Smooth muscle cell (in vitro differentiated cells): ENCODE results near the gene LGALS7. TPM values are rescaled to one million over a fixed set of nuclear protein-coding genes. Genes with fewer than 3 reads are reported as not detected.
"Not testable (repeated sequence)": the region's sequence is repeated elsewhere in the genome, so short reads cannot be mapped to it uniquely, and the experiment has no call there.

Experiments used
- DNase-seq: peaks from one replicate; lab custom pipeline; 2025; ENCODE audit not compliant: unreplicated experiment; lab: John Stamatoyannopoulos, UW
- H2AFZ ChIP-seq: fragments of 200-600 bp; sonication (generic); 2 replicates; pipeline ENCODE4 v1.6.0; 2016; ENCODE audit warnings: antibody characterized with exemption, low read depth, mild to moderate bottlenecking
- H3F3A ChIP-seq: fragments of 200-600 bp; sonication (generic); 2 replicates; pipeline ENCODE4 v1.6.0; 2017; ENCODE audit warnings: antibody characterized with exemption, low read depth
- H3K27ac ChIP-seq: fragments of 200-600 bp; sonication (generic); 2 replicates; pipeline ENCODE4 v1.5.1; 2016; ENCODE audit warnings: low read depth, mild to moderate bottlenecking
- H3K27me3 ChIP-seq: fragments of 200-600 bp; sonication (generic); 2 replicates; pipeline ENCODE4 v1.6.1; 2016; ENCODE audit warnings: low read depth, mild to moderate bottlenecking
- H3K36me3 ChIP-seq: fragments of 200-600 bp; sonication (generic); 2 replicates; pipeline ENCODE4 v1.5.1; 2016; ENCODE audit warnings: low read depth
- H3K4me1 ChIP-seq: fragments of 200-600 bp; sonication (generic); 2 replicates; pipeline ENCODE4 v1.5.1; 2016; ENCODE audit warnings: low read depth
- H3K4me2 ChIP-seq: fragments of 200-600 bp; sonication (generic); 2 replicates; pipeline ENCODE4 v1.6.0; 2016; ENCODE audit warnings: mild to moderate bottlenecking
- H3K4me3 ChIP-seq: fragments of 200-600 bp; sonication (generic); 2 replicates; pipeline ENCODE4 v1.5.1; 2016; ENCODE audit warnings: mild to moderate bottlenecking
- H3K79me2 ChIP-seq: fragments of 200-600 bp; sonication (generic); 2 replicates; pipeline ENCODE4 v1.6.0; 2016; ENCODE audit warnings: low read depth, mild to moderate bottlenecking
- H3K9ac ChIP-seq: fragments of 200-600 bp; sonication (generic); 2 replicates; pipeline ENCODE4 v1.6.0; 2016; ENCODE audit warnings: low read depth
- H3K9me3 ChIP-seq: fragments of 200-600 bp; sonication (generic); replicated peaks from 2 replicates; pipeline ENCODE4 v1.5.1; 2016; ENCODE audit warnings: low read depth
- H4K20me1 ChIP-seq: fragments of 200-600 bp; sonication (generic); 2 replicates; pipeline ENCODE4 v1.6.0; 2016; ENCODE audit warnings: low read depth
- CTCF ChIP-seq: fragments of 200-600 bp; sonication (generic); IDR thresholded peaks from 2 replicates; pipeline ENCODE4 v1.5.1; 2017; ENCODE audit warnings: borderline replicate concordance, mild to moderate bottlenecking, antibody characterized with exemption; ENCODE audit not compliant: insufficient read depth, poor library complexity, severe bottlenecking
- WGBS: methylation state at CpG from one replicate; pipeline ENCODE4 v1.1.7; 2016; ENCODE audit warnings: low lambda C conversion rate; 5-methylcytosine and 5-hydroxymethylcytosine counted together
- polyA plus RNA-seq: library from polyadenylated mRNA; unstranded; fragments of >200 nt; fragmentation: Nextera tagmentation; extraction: Ambion mirVana; gene quantifications from 2 replicates; pipeline ENCODE4 v1.2.1, GENCODE V29; 2016
- total RNA-seq: library from RNA; depleted of rRNA; stranded (reverse); fragments of >200 nt; gene quantifications from 2 replicates; pipeline ENCODE4 v1.2.3, GENCODE V29; 2014

Gene LGALS7
- total and polyA plus RNA-seq, 2 experiments from 2014 or later: not detected

- 84% methylated on average over 10 of the region's 10 CpGs for WGBS
- no peak overlapping the region for H3K4me3 ChIP-seq
- no peaks in the 10 kb centered on the region for H3K4me1 ChIP-seq
- no peaks in the 10 kb centered on the region for H3K79me2 ChIP-seq
- no peak overlapping the region for H3K9ac ChIP-seq
- no peaks in the 10 kb centered on the region for H3F3A ChIP-seq
- H3K27me3 ChIP-seq: no peaks in the 10 kb centered on the region
- DNase-seq: no peak
- peak overlapping the region; percentile 66 for H3K27ac ChIP-seq
- H3K4me2 ChIP-seq: no peak overlapping the region
- H2AFZ ChIP-seq: no peak overlapping the region
- H3K9me3 ChIP-seq: no peaks in the 10 kb centered on the region
- no peak for TF ChIP-seq CTCF
- H3K36me3 ChIP-seq: no peaks in the 10 kb centered on the region
- H4K20me1 ChIP-seq: no peaks in the 10 kb centered on the region
These were observed 25.8 kb upstream of the LGALS7 start for GRCh38 chr19:38799104-38799503.

- H3K4me1 ChIP-seq, H2AFZ ChIP-seq: not testable (repeated sequence)
- 93% methylated on average over 3 of the region's 33 CpGs for WGBS
These were observed 24.5 kb upstream of the LGALS7 start for GRCh38 chr19:38797781-38798180.

GRCh38 chr19:38796154-38796553, 22.8 kb upstream of the LGALS7 start:
- Histone ChIP-seq H3K4me3 (no peak overlapping the region), H3K36me3 (no peaks in the 10 kb centered on the region), H3K79me2 (no peaks in the 10 kb centered on the region), H3K27me3 (no peaks in the 10 kb centered on the region), H3K4me1 (no peaks in the 10 kb centered on the region), H3K4me2 (no peak overlapping the region), H4K20me1 (no peaks in the 10 kb centered on the region), H3K27ac (no peak overlapping the region), H3F3A (no peaks in the 10 kb centered on the region), H3K9ac (no peak overlapping the region), H2AFZ (no peak overlapping the region), H3K9me3 (no peaks in the 10 kb centered on the region)
- 78% methylated on average over 2 of the region's 2 CpGs for WGBS
- no peak for DNase-seq
- TF ChIP-seq CTCF: no peak

More at GRCh38 chr19:38797781-38798180, 24.5 kb upstream of the LGALS7 start:
- not testable (repeated sequence) for H3F3A ChIP-seq, H3K79me2 ChIP-seq, H3K27me3 ChIP-seq, H4K20me1 ChIP-seq, DNase-seq, H3K4me2 ChIP-seq, H3K9ac ChIP-seq, H3K4me3 ChIP-seq, H3K9me3 ChIP-seq, H3K36me3 ChIP-seq, H3K27ac ChIP-seq

GRCh38 chr19:38795549-38795948, 22.2 kb upstream of the LGALS7 start:
- WGBS: 88% methylated on average over 4 of the region's 4 CpGs
- Histone ChIP-seq H4K20me1 (no peaks in the 10 kb centered on the region), H3K4me2 (no peak overlapping the region), H3K36me3 (no peaks in the 10 kb centered on the region), H2AFZ (no peak overlapping the region), H3K27me3 (no peaks in the 10 kb centered on the region), H3K9ac (no peak overlapping the region), H3F3A (no peaks in the 10 kb centered on the region), H3K9me3 (no peaks in the 10 kb centered on the region), H3K4me3 (no peak overlapping the region), H3K27ac (no peak overlapping the region), H3K79me2 (no peaks in the 10 kb centered on the region), H3K4me1 (no peaks in the 10 kb centered on the region)
- no peak for DNase-seq
- TF ChIP-seq CTCF: no peak
